Upper lobe of right lung (tissue), 1 donor: ENCODE results near the gene GABRA5. TPM values are rescaled to one million over a fixed set of nuclear protein-coding genes. Genes with fewer than 3 reads are reported as not detected.

Experiments used
- ATAC-seq: fragments of 200-7000 bp; cut with Tn5 transposase; one replicate; pipeline ENCODE4 v1.9.1; 2020; ENCODE audit warnings: mild to moderate bottlenecking, moderate library complexity
- DNase-seq: peaks from one replicate; pipeline ENCODE4 v3.0.0-alpha.2; 2020
- H3K27ac ChIP-seq: fragments of 200-600 bp; one replicate; pipeline ENCODE4 v1.8.0; 2022
- H3K27me3 ChIP-seq: fragments of 200-600 bp; one replicate; pipeline ENCODE4 v1.8.0; 2022; ENCODE audit warnings: mild to moderate bottlenecking
- H3K36me3 ChIP-seq: fragments of 200-600 bp; one replicate; pipeline ENCODE4 v1.8.0; 2022
- H3K4me1 ChIP-seq: fragments of 200-600 bp; one replicate; pipeline ENCODE4 v1.8.0; 2022
- H3K4me3 ChIP-seq: fragments of 200-600 bp; one replicate; pipeline ENCODE4 v1.8.0; 2022; ENCODE audit warnings: mild to moderate bottlenecking
- H3K9me3 ChIP-seq: fragments of 200-600 bp; one replicate; pipeline ENCODE4 v1.8.0; 2022
- intact Hi-C: fragments of 100-400 bp; cut with DNase I; formaldehyde crosslinking; loops from one replicate; pipeline ENCODE4 v1.11.0; 2022
- total RNA-seq: library from RNA; stranded (reverse); fragmentation: NEBNext Ultra II Directional; extraction: Animal tissue kit (Norgen Biotek cat#: 25700); gene quantifications from one replicate; pipeline ENCODE4 v1.2.1, GENCODE V29; 2021
- TF ChIP-seq, protein P1 (sequence below): fragments of 200-600 bp; IDR thresholded peaks from one replicate; pipeline ENCODE4 v1.8.0; 2022; ENCODE audit warnings: antibody characterized with exemption
- donor health status: DM: no; HTN: yes; CAD: no; lungs with severe emphysema.

Gene GABRA5
- total RNA-seq, 1 donor from 2014 or later, result not detected

DNA sequence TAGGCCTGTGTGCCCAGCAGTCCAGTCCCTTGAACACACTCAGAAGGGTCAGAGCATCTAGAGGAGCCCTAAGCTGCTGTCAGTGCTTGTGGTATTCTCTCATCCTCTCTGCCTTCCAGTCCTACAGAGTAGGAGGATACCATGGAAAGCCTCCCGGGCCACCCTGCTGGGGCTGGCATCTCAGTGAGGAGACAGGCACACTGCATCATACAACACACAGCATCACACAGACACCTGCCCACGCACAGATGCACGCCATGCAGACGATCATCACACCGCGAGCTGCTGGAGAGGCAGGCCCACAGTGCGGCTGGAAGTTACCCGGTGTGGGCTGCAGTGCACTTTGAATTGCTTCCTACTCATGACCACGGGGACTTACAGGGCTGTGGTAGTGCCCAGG lies 15.2 kb downstream of the GABRA5 start:
- intact Hi-C loops, result no loop called here
- ATAC-seq, result peak; percentile 22
- Histone ChIP-seq H3K36me3 (no peaks in the 10 kb centered on the region), H3K27ac (no peak overlapping the region), H3K4me1 (no peaks in the 10 kb centered on the region), H3K9me3 (no peaks in the 10 kb centered on the region), H3K4me3 (no peak overlapping the region), H3K27me3 (peaks cover 5% of the 10 kb centered on the region)
- TF ChIP-seq, protein P1, sequence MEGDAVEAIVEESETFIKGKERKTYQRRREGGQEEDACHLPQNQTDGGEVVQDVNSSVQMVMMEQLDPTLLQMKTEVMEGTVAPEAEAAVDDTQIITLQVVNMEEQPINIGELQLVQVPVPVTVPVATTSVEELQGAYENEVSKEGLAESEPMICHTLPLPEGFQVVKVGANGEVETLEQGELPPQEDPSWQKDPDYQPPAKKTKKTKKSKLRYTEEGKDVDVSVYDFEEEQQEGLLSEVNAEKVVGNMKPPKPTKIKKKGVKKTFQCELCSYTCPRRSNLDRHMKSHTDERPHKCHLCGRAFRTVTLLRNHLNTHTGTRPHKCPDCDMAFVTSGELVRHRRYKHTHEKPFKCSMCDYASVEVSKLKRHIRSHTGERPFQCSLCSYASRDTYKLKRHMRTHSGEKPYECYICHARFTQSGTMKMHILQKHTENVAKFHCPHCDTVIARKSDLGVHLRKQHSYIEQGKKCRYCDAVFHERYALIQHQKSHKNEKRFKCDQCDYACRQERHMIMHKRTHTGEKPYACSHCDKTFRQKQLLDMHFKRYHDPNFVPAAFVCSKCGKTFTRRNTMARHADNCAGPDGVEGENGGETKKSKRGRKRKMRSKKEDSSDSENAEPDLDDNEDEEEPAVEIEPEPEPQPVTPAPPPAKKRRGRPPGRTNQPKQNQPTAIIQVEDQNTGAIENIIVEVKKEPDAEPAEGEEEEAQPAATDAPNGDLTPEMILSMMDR, result no peak
- no peak for DNase-seq

DNA sequence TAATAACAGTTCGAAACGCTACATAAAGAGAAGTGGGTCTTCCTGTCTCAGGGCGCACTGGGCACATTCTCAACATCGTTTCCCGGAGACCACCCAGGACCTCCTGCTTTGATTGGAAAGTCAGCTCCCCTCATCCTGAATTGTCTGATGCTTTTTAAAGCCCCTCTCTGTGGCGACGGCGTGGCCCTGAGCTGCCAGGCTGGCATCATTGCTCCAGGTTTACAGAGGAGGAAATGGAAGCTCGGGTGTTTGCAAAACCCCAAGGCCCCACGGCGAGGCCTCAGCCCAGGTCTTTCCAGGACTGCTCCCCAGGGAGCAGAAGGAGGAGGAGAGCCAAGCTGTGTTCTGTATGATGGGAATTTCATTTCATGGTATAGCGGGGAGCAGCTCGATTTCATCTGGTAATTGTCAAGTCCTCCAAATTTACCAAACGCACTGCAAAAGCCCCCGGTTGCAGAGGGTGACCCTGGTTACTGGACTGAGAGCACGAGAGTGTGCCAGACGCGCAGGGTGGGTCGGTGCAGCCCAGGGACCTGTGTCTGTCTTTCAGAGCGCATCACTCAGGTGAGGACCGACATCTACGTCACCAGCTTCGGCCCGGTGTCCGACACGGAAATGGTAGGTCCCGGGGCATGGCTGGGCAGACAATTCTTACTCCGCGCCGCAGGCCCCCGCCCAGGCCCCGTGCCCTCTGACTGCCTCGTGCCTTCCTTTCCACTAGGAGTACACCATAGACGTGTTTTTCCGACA lies 15.9 kb downstream of the GABRA5 start:
- H3K9me3 ChIP-seq, result no peaks in the 10 kb centered on the region
- intact Hi-C loops, result no loop called here
- H3K27me3 ChIP-seq, result peaks cover 5% of the 10 kb centered on the region
- H3K27ac ChIP-seq, result no peak overlapping the region
- H3K36me3 ChIP-seq, result no peaks in the 10 kb centered on the region
- DNase-seq (peak; percentile 55), ATAC-seq (no peak)
- no peak overlapping the region for H3K4me3 ChIP-seq
- TF ChIP-seq, protein P1, result no peak
- H3K4me1 ChIP-seq, result no peaks in the 10 kb centered on the region

DNA sequence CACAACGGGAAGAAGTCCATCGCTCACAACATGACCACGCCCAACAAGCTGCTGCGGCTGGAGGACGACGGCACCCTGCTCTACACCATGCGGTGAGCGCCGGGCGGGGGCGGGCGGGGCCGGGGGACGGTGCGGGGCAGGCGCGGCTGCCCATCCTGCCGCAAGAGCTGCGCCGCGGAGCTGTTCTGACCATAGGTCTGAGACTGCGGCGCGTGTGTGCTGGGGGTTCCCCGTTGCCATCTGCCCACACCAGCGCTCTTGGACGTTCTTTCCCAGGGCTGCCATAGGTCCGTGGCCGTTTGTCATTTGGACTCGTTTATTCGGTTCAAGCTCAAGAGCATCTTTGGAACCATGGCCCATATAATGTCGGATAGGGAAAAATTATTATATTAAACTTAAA lies 16.6 kb downstream of the GABRA5 start:
- intact Hi-C loops, result no loop called here
- Histone ChIP-seq H3K27ac (no peak overlapping the region), H3K27me3 (peaks cover 5% of the 10 kb centered on the region), H3K4me1 (no peaks in the 10 kb centered on the region), H3K9me3 (no peaks in the 10 kb centered on the region), H3K4me3 (no peak overlapping the region), H3K36me3 (no peaks in the 10 kb centered on the region)
- DNase-seq, result no peak
- TF ChIP-seq, protein P1, result no peak
- ATAC-seq, result peak; percentile 12

DNA sequence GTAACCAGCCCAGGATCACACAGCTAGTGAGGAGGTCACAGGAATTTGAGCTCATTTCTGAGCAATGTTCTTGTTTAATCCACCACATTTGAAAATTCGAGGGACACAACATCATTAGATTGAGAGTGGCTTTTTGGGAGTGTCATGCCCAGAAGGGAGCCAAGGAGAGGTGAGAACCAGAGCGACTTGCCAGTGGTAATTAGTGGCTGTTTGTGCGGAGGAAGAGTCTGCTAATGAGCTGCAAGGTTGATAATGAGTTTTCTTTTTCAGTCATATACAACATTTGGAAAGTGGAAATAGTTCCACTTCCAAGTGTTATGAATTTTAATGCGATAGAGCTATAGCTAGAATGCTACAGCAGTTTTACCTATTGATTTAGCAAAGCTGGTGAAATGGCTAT lies 19.7 kb downstream of the GABRA5 start:
- peaks cover 2% of the 10 kb centered on the region for H3K27me3 ChIP-seq
- intact Hi-C loops, result no loop called here
- H3K27ac ChIP-seq, result no peak overlapping the region
- H3K4me1 ChIP-seq, result peaks cover 2% of the 10 kb centered on the region
- TF ChIP-seq, protein P1, result no peak
- H3K4me3 ChIP-seq, result no peak overlapping the region
- H3K9me3 ChIP-seq, result no peaks in the 10 kb centered on the region
- H3K36me3 ChIP-seq, result no peaks in the 10 kb centered on the region
- ATAC-seq (no peak), DNase-seq (no peak)

DNA sequence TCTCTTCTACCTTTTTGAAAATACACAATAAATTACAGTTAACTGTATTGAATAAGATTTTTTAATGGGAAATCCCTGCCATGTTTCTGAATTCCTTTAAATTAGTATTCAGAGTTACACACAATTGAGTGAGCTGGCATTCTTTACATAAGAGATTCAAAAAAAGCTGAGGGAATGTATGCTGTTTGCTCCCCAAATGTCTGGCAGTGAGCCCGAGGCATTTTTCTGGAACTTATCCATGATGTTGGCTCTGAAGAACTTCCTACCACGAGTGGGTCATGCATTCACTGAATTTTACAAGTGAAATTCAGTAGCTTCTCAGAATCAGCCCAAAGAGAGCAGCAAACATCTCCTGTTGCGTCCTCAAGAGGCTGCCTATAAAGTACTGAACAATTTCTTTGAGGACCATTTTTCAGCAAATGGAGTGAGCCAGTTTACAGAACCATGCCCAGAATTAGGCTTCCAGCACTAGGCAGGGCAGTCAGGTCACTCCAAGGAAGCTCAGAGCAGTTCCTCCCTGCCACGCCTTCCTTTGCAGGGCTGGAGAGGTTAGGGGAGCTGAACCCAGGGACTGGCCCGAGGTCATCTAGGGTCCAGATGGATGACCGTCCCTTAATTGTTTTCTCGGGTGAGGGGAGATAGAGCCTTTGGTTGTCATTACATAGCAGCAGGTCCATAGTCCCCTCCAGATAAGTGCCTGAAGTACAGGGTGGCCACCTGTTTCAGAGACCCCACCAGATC lies 21.2 kb downstream of the GABRA5 start:
- no peaks in the 10 kb centered on the region for H3K9me3 ChIP-seq
- ATAC-seq (peak; percentile 15), DNase-seq (no peak)
- intact Hi-C loops, result no loop called here
- H3K4me3 ChIP-seq, result no peak overlapping the region
- H3K4me1 ChIP-seq, result peaks cover 4% of the 10 kb centered on the region
- no peaks in the 10 kb centered on the region for H3K36me3 ChIP-seq
- TF ChIP-seq, protein P1, result no peak
- H3K27ac ChIP-seq, result no peak overlapping the region
- peaks cover 11% of the 10 kb centered on the region for H3K27me3 ChIP-seq
